SIG-M5 (cell line): ENCODE results near the gene SYNJ1.
"Not testable (repeated sequence)": the region's sequence is repeated elsewhere in the genome, so short reads cannot be mapped to it uniquely, and the experiment has no call there.

ENCODE experiments used
- DNase-seq: peaks from one replicate; lab custom pipeline; 2025; lab: John Stamatoyannopoulos, UW

SYNJ1 gene

GRCh38 chr21:32733990-32734613 lies 6.3 kb upstream of the SYNJ1 start:
- DNase-seq = no peak

- no peak for DNase-seq
Observed at GRCh38 chr21:32733356-32733755, 5.5 kb upstream of the SYNJ1 start.

DNA sequence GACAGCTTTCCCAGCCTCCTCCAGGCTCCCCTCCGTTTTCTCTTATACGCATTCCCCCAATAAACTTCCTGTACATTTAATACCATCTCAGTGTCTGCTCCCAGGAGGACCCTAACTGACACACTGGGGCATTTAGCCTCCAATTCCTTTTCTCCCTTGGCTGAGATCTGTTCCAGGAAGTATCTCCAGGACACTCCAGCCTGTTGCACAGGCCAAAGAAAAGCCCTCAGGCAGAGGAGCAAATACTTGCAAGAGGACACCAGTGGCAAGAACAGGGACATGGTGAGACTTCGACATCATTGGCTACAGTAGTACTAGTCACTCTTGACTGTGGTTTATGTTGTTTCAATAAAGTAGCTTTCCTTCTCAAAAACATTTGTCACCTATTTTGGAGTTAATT lies 4.7 kb upstream of the SYNJ1 start:
- DNase-seq = no peak

GRCh38 chr21:32728848-32729247 lies 1.0 kb upstream of the SYNJ1 start:
- DNase-seq = no peak

GRCh38 chr21:32728456-32728839 lies 635 bp upstream of the SYNJ1 start:
- no peak for DNase-seq

DNA sequence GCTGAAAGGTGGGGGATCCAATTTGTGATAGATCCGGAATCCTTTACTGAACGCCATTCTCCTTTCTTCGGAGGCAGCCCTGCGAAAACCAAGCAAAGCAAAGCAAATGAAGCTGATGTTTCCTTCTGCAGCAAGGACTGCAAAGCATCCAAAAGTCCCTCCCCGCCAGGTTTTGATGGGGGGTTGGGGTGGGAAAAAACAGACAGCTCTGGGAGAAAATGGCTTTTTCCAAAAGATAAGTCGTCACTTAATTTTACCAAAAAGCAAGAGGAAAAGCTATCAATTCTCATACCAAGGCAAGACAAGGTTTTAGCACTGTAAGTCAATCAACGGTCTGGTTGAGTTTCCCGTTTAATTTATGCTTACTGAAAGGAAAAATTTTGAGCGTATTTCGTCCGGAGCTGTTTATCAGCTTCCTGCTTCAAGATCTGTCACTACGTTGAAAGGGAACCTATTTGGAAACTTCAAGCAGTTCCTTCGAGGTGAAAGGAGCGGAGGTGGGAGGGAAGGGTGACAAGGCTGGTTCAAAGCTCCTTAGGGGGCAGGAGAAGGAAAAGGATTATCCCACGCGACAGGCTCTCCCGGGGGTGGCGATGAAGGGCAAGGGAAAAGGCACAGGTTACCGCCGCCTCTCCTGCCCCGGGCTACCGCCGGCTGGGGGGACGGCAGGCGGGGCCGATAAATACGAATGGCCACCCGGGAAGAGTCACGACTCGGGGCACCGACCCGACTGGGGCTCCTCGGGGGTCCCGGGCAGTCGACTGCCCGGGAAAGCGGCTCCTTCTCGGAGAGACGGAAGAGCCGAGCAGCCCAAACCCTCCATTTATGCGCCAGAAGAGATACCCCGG lies 750 bp downstream of the SYNJ1 start:
- DNase-seq = peak; percentile 8

- DNase-seq = no peak
Observed at GRCh38 chr21:32719085-32719484, 8.7 kb downstream of the SYNJ1 start.

- peak; percentile 81 for DNase-seq
Observed at GRCh38 chr21:32717851-32718316, 9.9 kb downstream of the SYNJ1 start.

- no peak for DNase-seq
Observed at GRCh38 chr21:32716486-32716885, 11.3 kb downstream of the SYNJ1 start.

GRCh38 chr21:32713726-32714125 lies 14.1 kb downstream of the SYNJ1 start:
- no peak for DNase-seq

DNA sequence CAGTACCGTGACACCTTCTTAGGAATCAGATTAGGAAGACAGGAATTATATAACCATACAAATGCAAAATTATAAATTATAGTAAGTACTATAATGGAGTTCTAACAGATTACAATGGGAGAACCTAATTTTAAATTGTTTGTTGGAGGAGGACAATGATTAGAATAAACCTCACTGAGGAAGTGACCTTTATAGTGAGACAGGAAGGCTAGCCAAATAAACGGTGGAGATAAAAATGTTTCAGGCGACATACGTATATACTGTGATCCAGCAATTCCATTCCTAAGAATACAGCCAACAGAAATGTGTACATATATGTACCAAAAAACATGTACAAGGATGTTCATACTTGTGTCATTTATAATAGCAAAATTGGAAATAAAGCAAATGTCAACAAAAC lies 15.2 kb downstream of the SYNJ1 start:
- no peak for DNase-seq

- no peak for DNase-seq
Observed at GRCh38 chr21:32712043-32712442, 15.8 kb downstream of the SYNJ1 start.

- DNase-seq = no peak
Observed at GRCh38 chr21:32710987-32711386, 16.8 kb downstream of the SYNJ1 start.

DNA sequence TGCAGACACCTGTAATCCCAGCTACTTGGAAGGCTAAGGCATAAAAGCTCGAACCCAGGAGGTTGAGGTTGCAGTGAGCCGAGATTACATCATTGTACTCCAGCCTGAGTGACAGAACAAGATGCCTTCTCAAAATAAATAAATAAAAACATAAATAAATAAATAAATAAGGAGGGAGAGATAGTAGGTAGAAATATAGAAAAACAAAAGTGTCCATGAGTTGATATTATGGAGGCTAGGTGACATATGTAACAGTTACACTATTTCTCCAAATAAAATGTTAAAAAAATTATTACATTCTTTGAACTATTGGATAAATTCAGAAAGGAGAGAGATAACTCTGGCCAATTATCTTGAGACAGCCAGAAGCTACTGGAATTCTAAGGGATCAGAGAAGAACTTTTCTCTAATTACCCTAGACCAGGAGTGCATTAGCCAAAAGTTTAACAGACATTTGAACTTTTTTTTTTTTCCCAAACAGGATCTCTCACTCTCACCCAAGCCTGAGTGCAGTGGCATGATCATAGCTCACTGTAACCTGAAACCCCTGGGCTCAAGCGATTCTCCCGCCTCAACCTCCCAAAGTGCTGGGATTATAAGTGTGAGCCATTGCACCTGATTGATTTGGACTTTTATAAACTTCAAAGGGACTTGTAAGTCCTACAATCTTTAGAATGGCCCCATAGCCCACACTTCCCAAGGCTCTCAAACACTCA lies 17.6 kb downstream of the SYNJ1 start:
- DNase-seq = no peak

- DNase-seq = no peak
Observed at GRCh38 chr21:32708069-32708468, 19.7 kb downstream of the SYNJ1 start.

GRCh38 chr21:32705901-32706300 lies 21.9 kb downstream of the SYNJ1 start:
- DNase-seq = no peak

GRCh38 chr21:32705139-32705538 lies 22.7 kb downstream of the SYNJ1 start:
- no peak for DNase-seq

DNA sequence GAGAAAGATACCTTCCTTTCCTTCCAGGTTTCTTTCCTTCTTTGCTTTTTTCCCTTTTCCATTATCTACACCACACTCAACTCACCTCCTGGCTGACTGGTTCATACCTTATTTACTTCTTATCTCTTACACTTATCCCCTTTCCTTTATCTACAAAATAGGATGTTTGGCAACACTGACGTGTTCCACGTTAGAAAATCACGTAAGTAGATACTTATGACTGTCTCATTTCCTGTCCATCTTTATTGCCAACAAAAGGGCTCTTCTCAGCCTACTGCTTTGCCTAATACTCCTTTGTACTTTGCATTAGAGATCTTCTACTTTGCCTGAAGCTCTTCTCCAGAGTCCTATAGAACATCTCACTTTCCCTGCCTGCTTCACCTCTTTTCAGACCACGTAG lies 25.1 kb downstream of the SYNJ1 start:
- no peak for DNase-seq

GRCh38 chr21:32698971-32699693 lies 28.7 kb downstream of the SYNJ1 start:
- no peak for DNase-seq

DNA sequence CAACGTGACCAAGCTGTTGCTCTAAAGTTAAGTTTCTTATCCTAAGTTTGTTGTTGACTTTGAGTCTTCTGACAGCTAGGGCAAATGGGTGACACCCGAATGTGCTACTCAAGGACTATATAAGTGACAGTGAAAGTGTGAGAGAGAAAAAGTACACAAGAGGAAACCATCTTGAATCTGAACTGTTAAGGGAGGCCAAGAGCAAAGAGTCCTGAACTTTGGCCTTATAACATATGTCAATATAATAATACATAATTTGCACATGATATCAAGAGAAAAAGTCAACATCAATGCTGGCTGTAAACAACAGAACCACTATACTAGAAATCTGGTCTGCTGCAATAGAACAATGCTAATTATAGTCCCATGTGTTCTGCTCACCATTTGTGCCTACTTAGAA lies 29.5 kb downstream of the SYNJ1 start:
- DNase-seq = no peak

DNA sequence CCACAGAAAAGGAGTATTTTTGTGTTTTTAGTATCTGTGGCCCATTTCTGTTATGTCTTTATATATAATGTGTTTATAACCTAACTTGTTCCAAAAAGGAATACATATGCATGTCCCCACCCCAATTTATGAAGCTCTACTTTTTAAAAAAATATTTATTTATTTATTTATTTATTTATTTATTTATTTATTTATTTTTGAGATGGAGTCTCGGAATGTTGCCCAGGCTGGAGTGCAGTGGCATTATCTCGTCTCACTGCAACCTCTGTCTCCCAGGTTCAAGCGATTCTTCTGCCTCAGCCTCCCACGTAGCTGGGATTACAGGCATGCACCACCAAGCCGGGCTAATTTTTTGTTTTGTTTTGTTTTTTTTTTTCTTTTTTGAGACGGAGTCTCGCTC lies 32.3 kb downstream of the SYNJ1 start:
- DNase-seq = not testable (repeated sequence)

- no peak for DNase-seq
Observed at GRCh38 chr21:32693581-32693980, 34.2 kb downstream of the SYNJ1 start.
